ENCODE measurements around the gene TAS2R42.

Gene TAS2R42, protein sequence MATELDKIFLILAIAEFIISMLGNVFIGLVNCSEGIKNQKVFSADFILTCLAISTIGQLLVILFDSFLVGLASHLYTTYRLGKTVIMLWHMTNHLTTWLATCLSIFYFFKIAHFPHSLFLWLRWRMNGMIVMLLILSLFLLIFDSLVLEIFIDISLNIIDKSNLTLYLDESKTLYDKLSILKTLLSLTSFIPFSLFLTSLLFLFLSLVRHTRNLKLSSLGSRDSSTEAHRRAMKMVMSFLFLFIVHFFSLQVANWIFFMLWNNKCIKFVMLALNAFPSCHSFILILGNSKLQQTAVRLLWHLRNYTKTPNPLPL

DNA sequence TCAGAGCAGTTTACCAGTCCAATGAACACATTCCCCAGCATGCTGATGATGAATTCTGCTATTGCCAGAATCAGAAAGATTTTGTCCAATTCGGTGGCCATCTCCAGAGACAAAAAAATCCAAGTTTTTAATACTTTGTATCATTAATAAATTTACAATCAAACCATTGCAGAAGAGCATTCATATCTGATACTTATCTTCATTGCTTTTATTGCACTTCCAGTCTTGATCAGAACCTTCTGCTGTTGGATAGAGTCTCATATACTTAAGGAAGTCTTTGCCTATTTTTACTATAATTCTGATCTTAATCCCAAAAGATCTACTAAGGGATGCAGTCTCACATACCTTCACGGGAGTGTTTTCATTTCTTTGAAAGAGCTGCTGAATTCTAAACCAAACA is at the start of gene TAS2R42:
Gene TAS2R42, minus strand, starts transcription at position 101 of the 400 bp plus-strand sequence. Its CDS starts 0 bp downstream, at position 101.
- no peak for DNase-seq (ENCODE audit: low read depth)
- TF ChIP-seq, protein P1, sequence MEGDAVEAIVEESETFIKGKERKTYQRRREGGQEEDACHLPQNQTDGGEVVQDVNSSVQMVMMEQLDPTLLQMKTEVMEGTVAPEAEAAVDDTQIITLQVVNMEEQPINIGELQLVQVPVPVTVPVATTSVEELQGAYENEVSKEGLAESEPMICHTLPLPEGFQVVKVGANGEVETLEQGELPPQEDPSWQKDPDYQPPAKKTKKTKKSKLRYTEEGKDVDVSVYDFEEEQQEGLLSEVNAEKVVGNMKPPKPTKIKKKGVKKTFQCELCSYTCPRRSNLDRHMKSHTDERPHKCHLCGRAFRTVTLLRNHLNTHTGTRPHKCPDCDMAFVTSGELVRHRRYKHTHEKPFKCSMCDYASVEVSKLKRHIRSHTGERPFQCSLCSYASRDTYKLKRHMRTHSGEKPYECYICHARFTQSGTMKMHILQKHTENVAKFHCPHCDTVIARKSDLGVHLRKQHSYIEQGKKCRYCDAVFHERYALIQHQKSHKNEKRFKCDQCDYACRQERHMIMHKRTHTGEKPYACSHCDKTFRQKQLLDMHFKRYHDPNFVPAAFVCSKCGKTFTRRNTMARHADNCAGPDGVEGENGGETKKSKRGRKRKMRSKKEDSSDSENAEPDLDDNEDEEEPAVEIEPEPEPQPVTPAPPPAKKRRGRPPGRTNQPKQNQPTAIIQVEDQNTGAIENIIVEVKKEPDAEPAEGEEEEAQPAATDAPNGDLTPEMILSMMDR (IDR thresholded peaks at IDR 0.05; ENCODE audit: low read depth, low read length, missing control alignments) = no peak
- no peak within 1 kb of the TSS for H3K4me3 ChIP-seq (ENCODE audit: low read depth, low read length)

DNA sequence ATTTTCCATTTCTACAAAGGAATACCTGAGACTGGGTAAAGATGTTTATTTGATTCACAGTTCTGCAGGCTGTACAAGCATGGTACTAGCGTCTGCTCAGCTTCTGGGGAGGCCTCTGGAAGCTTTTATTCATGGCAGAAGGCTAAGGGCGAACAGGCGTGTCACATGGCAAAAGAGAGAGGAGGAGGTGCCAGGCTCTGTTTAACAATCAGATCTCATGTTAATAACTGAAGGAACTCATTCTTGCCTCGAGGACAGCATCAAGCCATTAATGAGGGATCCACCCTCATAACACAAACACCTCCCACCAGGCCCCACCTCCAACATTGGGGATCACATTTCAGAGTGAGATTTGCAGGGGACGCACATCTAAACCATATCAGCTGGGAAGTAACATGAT is 46.8 kb upstream of the TAS2R42 start:
- DNase-seq (ENCODE audit: low read depth) = no peak
- no peak overlapping the region for H3K4me3 ChIP-seq (ENCODE audit: low read depth, low read length)
- TF ChIP-seq, protein P1 (IDR thresholded peaks at IDR 0.05; ENCODE audit: low read depth, low read length, missing control alignments) = no peak

DNA sequence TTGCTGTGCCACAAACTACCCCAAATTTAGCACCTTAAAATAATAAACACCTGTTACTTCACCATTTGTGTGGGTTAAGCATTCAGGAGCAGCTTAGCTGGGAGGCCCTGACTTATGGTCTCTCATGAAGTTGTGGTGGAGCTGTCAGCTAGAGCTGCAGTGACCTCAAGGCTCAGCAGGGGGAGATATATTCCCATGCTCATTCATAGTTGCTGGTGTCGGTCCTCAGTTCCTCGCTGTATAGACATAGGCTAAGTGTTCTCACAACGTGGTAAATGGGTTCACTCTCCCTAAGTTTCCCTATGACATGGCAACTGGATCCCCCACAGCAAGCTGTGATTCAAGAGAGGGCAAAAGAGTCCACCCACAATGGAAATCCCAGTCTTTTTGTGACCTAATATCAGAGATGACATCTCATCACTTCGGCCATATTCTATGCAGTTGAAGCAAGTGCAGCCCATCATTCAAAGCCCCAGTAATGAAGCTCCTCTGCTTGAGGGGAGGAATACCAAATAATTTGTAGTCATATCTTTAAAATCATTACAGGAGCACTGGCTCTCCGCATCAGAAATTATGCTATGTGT is 41.7 kb upstream of the TAS2R42 start:
- TF ChIP-seq, protein P1 (IDR thresholded peaks at IDR 0.05; ENCODE audit: low read depth, low read length, missing control alignments) = peak; percentile 78
- no peak for DNase-seq (ENCODE audit: low read depth)
- H3K4me3 ChIP-seq (ENCODE audit: low read depth, low read length) = no peak overlapping the region

DNA sequence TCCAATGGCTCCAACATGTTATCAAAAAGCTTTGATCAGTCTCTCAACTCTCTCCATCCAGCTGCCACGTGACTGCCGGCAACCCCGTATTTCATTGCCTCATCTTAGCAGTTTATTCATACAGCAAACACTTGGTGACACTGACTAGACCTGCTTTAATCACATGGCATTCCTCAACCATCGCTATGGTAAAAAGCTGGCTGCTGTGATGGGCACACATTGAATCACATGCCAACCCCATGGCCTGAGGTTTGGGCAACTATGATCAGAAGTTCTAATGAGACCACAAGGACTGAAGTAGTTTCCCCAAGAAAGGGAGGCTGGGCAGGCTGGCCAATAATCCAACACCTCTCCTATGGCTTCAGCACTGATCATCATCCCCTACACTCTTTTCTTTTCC is 40.6 kb upstream of the TAS2R42 start:
- H3K4me3 ChIP-seq (ENCODE audit: low read depth, low read length) = no peak overlapping the region
- TF ChIP-seq, protein P1 (IDR thresholded peaks at IDR 0.05; ENCODE audit: low read depth, low read length, missing control alignments) = no peak
- DNase-seq (ENCODE audit: low read depth) = no peak

DNA sequence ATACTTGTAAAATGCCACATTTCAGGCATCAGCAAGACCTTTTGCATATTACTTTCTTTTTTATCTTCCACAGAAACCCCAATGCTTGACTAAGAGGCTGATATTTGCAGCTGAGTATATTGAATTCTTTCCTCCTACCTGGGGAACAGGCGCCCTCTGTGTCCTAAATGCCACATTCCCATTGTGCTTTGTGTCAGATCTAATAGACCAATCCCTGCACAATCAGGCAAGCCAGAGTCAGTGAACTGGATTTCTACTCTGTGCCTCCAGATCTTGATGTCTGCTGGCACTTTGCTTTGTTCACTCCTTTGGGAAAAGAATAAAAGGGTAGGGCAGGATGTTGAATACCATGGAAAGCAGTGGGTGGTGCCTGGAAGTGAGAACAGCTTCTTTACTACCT is 22.4 kb upstream of the TAS2R42 start:
- no peak overlapping the region for H3K4me3 ChIP-seq (ENCODE audit: low read depth, low read length)
- DNase-seq (ENCODE audit: low read depth) = no peak
- TF ChIP-seq, protein P1 (IDR thresholded peaks at IDR 0.05; ENCODE audit: low read depth, low read length, missing control alignments) = no peak

DNA sequence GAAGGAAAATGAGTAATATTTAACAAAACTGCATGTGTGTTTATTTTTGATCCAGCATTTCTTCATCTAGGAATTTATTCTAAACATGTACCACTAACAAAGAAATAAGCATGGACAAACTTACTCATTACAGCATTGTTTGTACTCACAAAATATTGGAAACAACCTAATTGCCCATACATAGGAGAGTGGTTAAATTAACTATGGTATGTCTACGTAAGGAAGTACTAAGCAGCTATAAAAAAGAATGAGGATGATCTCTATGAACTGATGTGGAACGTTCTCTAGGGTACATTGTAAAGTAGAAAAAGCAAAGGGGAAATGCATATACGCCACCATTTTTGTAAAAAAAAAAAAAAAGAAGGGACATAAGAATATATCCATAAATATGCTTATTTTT is 17.4 kb upstream of the TAS2R42 start:
- no peak for DNase-seq (ENCODE audit: low read depth)
- TF ChIP-seq, protein P1 (IDR thresholded peaks at IDR 0.05; ENCODE audit: low read depth, low read length, missing control alignments) = no peak

DNA sequence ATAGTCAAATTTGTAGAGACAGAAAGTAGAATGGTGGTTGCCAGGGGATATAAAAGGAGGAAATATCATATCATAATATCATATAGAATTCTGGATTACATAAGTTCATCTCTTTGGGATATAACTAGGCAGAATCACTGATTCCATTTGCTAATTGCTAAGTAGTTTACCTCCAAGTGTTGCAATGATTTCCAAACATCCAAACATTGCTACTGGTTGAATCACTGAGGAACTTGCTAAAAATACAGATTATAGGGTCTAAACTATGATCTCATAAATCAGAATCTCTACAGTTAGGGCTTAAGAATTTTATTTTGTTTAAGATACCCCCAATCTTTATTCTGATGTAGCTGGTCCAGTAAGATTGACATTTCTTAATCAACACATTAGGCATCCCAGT is 16.1 kb upstream of the TAS2R42 start:
- no peak overlapping the region for H3K4me3 ChIP-seq (ENCODE audit: low read depth, low read length)
- no peak for DNase-seq (ENCODE audit: low read depth)
- TF ChIP-seq, protein P1 (IDR thresholded peaks at IDR 0.05; ENCODE audit: low read depth, low read length, missing control alignments) = no peak

More for the DNA sequence above, 17.4 kb upstream of the TAS2R42 start:
- H3K4me3 ChIP-seq (ENCODE audit: low read depth, low read length) = no peak overlapping the region
